ENCODE results near the gene RASA3. TPM values are rescaled to one million over a fixed set of nuclear protein-coding genes. Genes with fewer than 3 reads are reported as not detected.

Gene RASA3
- total and polyA plus RNA-seq, 2 of the 8 experiments (the other 6 are each of a cell fraction or from before 2014, with no cell fraction given) = 7.5 to 21.9 TPM

- WGBS, 2 experiments (ENCODE audit: extremely low coverage in 1 of 2, insufficient coverage in 1 of 2, insufficient read length in 1 of 2, insufficient replicate concordance in 2 of 2, low coverage in 1 of 2, low lambda C conversion rate in 2 of 2, missing lambda C conversion rate in 1 of 2) = 92% methylated on average over 14 of the region's 14 CpGs; no CpG with 5 or more reads in 1 of the 2 experiments
- TF ChIP-seq POU5F1 (IDR thresholded peaks at IDR 0.05; ENCODE audit: low read depth, low read length) = no peak
- TF ChIP-seq KDM1A (IDR thresholded peaks at IDR 0.05; ENCODE audit: borderline replicate concordance, low read length) = no peak
- no peak for TF ChIP-seq EZH2 (IDR thresholded peaks at IDR 0.05; ENCODE audit: low read depth, low read length, severe bottlenecking)
- TF ChIP-seq TBP (IDR thresholded peaks at IDR 0.05; ENCODE audit: low read depth, low read length) = no peak
- Histone ChIP-seq H4K8ac (ENCODE audit: extremely low read depth, insufficient read depth, low read length) (no peak overlapping the region), H2BK5ac (ENCODE audit: low read depth, low read length) (no peak overlapping the region), H3K23me2 (ENCODE audit: low read depth, low read length) (peaks cover 9% of the 10 kb centered on the region), H3K18ac (ENCODE audit: extremely low read depth, low read length) (no peak overlapping the region), H4K5ac (ENCODE audit: insufficient read length, low read depth, low read length) (no peak overlapping the region), H2BK20ac (ENCODE audit: low read length) (no peak overlapping the region), H2BK12ac (ENCODE audit: low read depth, low read length) (no peak overlapping the region), H2AK5ac (ENCODE audit: low read depth, low read length) (no peak overlapping the region), H3K23ac (ENCODE audit: insufficient read length) (no peak overlapping the region), H4K91ac (replicated peaks; ENCODE audit: insufficient read length, low read length) (no peak overlapping the region), H3K4me2 (ENCODE audit: insufficient read depth in 1 of 2, low read depth in 2 of 2, low read length in 2 of 2) (no peak overlapping the region), H3K4me1 (replicated peaks in 1 of 4; ENCODE audit: control insufficient read depth in 3 of 4, insufficient read depth in 4 of 4, low read length in 3 of 4) (peaks cover 0 to 3% (median 1%) of the 10 kb centered on the region in 4 experiments; a peak in 2 of 7 replicates), H3K9me3 (ENCODE audit: insufficient read depth in 2 of 2, low read depth in 1 of 2, low read length in 1 of 2) (no peaks in the 10 kb centered on the region), H3K79me1 (ENCODE audit: low read depth, low read length) (no peaks in the 10 kb centered on the region), H2BK15ac (ENCODE audit: low read length) (no peak overlapping the region), H4K20me1 (replicated peaks in 1 of 2; ENCODE audit: control insufficient read depth in 1 of 2, insufficient read depth in 2 of 2, low read length in 2 of 2) (peaks cover 0 to 10% of the 10 kb centered on the region in 2 experiments), H3K27me3 (replicated peaks in 1 of 4; ENCODE audit: control insufficient read depth in 3 of 4, extremely low read depth in 1 of 4, insufficient read depth in 3 of 4, low read length in 3 of 4) (no peaks in the 10 kb centered on the region), H3K56ac (replicated peaks; ENCODE audit: insufficient read length, low read depth, low read length) (no peak overlapping the region), H3K4ac (replicated peaks; ENCODE audit: insufficient read length, low read depth, low read length) (no peak overlapping the region), H3K9ac (replicated peaks in 1 of 4; ENCODE audit: extremely low read depth in 1 of 4, low read depth in 3 of 4, low read length in 3 of 4) (no peak overlapping the region), H2BK120ac (replicated peaks; ENCODE audit: low read depth, low read length) (no peak overlapping the region), H3K27ac (ENCODE audit: low read depth, low read length) (no peak overlapping the region), H3K36me3 (ENCODE audit: control insufficient read depth in 2 of 4, insufficient read depth in 4 of 4, low read length in 3 of 4) (no peaks in the 10 kb centered on the region; a peak in 1 of 8 replicates), H2AFZ (ENCODE audit: low read length) (no peak overlapping the region), H3K4me3 (ENCODE audit: extremely low read depth in 1 of 4, insufficient read depth in 2 of 4, low read depth in 3 of 4, low read length in 4 of 4) (no peak overlapping the region), H3K79me2 (ENCODE audit: control insufficient read depth in 1 of 2, insufficient read depth in 2 of 2, low read length in 2 of 2) (no peaks in the 10 kb centered on the region), H3K14ac (ENCODE audit: insufficient read length) (no peak overlapping the region)
- ChIA-PET POLR2A (ENCODE audit: partially characterized antibody) (no interaction called here), CTCF (ENCODE audit: partially characterized antibody) (interaction anchor here (0.6 to 2.4 kb wide), 14 partner anchors 9 to 406 kb away, joined by 3 to 13 read pairs (median 3); partner anchors contain the start of gene CFAP97D2)
- FAIRE-seq (no peak), DNase-seq (ENCODE audit: low read depth in 1 of 2, low spot score in 2 of 2) (no peak)
These were observed 13.8 kb upstream of the RASA3 start for GRCh38 chr13:114146173-114146572.
